ENCODE measurements around the gene CALN1. TPM values are rescaled to one million over a fixed set of nuclear protein-coding genes. Genes with fewer than 3 reads are reported as not detected.
"Not testable (repeated sequence)": the region's sequence is repeated elsewhere in the genome, so short reads cannot be mapped to it uniquely, and the experiment has no call there.

Gene CALN1
- total RNA-seq, 1 experiment from 2014 or later: not detected

GRCh38 chr7:72213081-72213480, 199.1 kb downstream of the CALN1 start:
- no peak overlapping the region for H3K4me3 Mint-ChIP-seq (ENCODE audit: unreplicated experiment)
- CTCF ChIA-PET: no interaction called here

GRCh38 chr7:72211175-72211574, 201.0 kb downstream of the CALN1 start:
- H3K27me3 ChIP-seq (replicated peaks; ENCODE audit: control insufficient read depth, insufficient read depth, low read length): no peaks in the 10 kb centered on the region
- intact Hi-C loops (cut with micrococcal nuclease; ENCODE audit: unreplicated experiment): no loop called here
- H3K4me1 Mint-ChIP-seq (ENCODE audit: low read depth, unreplicated experiment): no peaks in the 10 kb centered on the region
- TF ChIP-seq CTCF (IDR thresholded peaks at IDR 0.05; ENCODE audit: insufficient read depth in 1 of 2, low read depth in 1 of 2, low read length in 1 of 2, severe bottlenecking in 1 of 2, unreplicated experiment in 1 of 2): no peak
- peaks cover 16% of the 10 kb centered on the region for H3K27me3 Mint-ChIP-seq (ENCODE audit: insufficient read depth, unreplicated experiment)
- no peak overlapping the region for H3K4me3 Mint-ChIP-seq (ENCODE audit: unreplicated experiment)
- POLR2A ChIA-PET: no interaction called here
- no peak for DNase-seq
- H3K27ac Mint-ChIP-seq (ENCODE audit: unreplicated experiment): no peak overlapping the region
- H3K4me1 ChIP-seq: no peaks in the 10 kb centered on the region
- no peaks in the 10 kb centered on the region for H3K36me3 Mint-ChIP-seq (ENCODE audit: insufficient read depth, unreplicated experiment)
- no peaks in the 10 kb centered on the region for H3K9me3 ChIP-seq
- H3K36me3 ChIP-seq (ENCODE audit: control insufficient read depth, insufficient read depth, low read length): no peaks in the 10 kb centered on the region
- CTCF ChIA-PET: no interaction called here
- no peak overlapping the region for H3K4me3 ChIP-seq (ENCODE audit: low read depth, low read length)
- BruUV-seq (replicated peaks): no TSS peak
- H3K9me3 Mint-ChIP-seq (ENCODE audit: unreplicated experiment): peaks cover 11% of the 10 kb centered on the region

More at GRCh38 chr7:72213081-72213480, 199.1 kb downstream of the CALN1 start:
- Histone ChIP-seq H3K4me1 (no peaks in the 10 kb centered on the region), H3K9me3 (no peaks in the 10 kb centered on the region), H3K27me3 (replicated peaks; ENCODE audit: control insufficient read depth, insufficient read depth, low read length) (no peaks in the 10 kb centered on the region), H3K36me3 (ENCODE audit: control insufficient read depth, insufficient read depth, low read length) (no peaks in the 10 kb centered on the region), H3K4me3 (ENCODE audit: low read depth, low read length) (no peak overlapping the region)
- no peak for TF ChIP-seq CTCF (IDR thresholded peaks at IDR 0.05; ENCODE audit: insufficient read depth in 1 of 2, low read depth in 1 of 2, low read length in 1 of 2, severe bottlenecking in 1 of 2, unreplicated experiment in 1 of 2)
- POLR2A ChIA-PET: no interaction called here
- no peak for DNase-seq
- intact Hi-C loops (cut with micrococcal nuclease; ENCODE audit: unreplicated experiment): no loop called here
- Mint-ChIP-seq H3K27me3 (ENCODE audit: insufficient read depth, unreplicated experiment) (peaks cover 13% of the 10 kb centered on the region), H3K27ac (ENCODE audit: unreplicated experiment) (no peak overlapping the region), H3K36me3 (ENCODE audit: insufficient read depth, unreplicated experiment) (no peaks in the 10 kb centered on the region), H3K9me3 (ENCODE audit: unreplicated experiment) (peaks cover 11% of the 10 kb centered on the region), H3K4me1 (ENCODE audit: low read depth, unreplicated experiment) (no peaks in the 10 kb centered on the region)
- no TSS peak for BruUV-seq (replicated peaks)

GRCh38 chr7:72209006-72209405, 203.1 kb downstream of the CALN1 start:
- CTCF ChIA-PET: not testable (repeated sequence)

GRCh38 chr7:72196176-72196575, 216.0 kb downstream of the CALN1 start:
- CTCF ChIA-PET: no interaction called here
- H3K4me3 Mint-ChIP-seq (ENCODE audit: unreplicated experiment): no peak overlapping the region

More at GRCh38 chr7:72209006-72209405, 203.1 kb downstream of the CALN1 start:
- H3K4me1 Mint-ChIP-seq (ENCODE audit: low read depth, unreplicated experiment); BruUV-seq (replicated peaks); POLR2A ChIA-PET; H3K4me1 ChIP-seq; H3K36me3 ChIP-seq (ENCODE audit: control insufficient read depth, insufficient read depth, low read length); intact Hi-C loops (cut with micrococcal nuclease; ENCODE audit: unreplicated experiment); H3K36me3 Mint-ChIP-seq (ENCODE audit: insufficient read depth, unreplicated experiment); H3K27me3 ChIP-seq (replicated peaks; ENCODE audit: control insufficient read depth, insufficient read depth, low read length); DNase-seq; H3K9me3 ChIP-seq; H3K27ac Mint-ChIP-seq (ENCODE audit: unreplicated experiment); H3K4me3 Mint-ChIP-seq (ENCODE audit: unreplicated experiment); H3K4me3 ChIP-seq (ENCODE audit: low read depth, low read length): not testable (repeated sequence)
- peaks cover 11% of the 10 kb centered on the region for H3K9me3 Mint-ChIP-seq (ENCODE audit: unreplicated experiment)
- peaks cover 16% of the 10 kb centered on the region for H3K27me3 Mint-ChIP-seq (ENCODE audit: insufficient read depth, unreplicated experiment)

More at GRCh38 chr7:72196176-72196575, 216.0 kb downstream of the CALN1 start:
- Histone ChIP-seq H3K4me1 (no peaks in the 10 kb centered on the region), H3K27me3 (replicated peaks; ENCODE audit: control insufficient read depth, insufficient read depth, low read length) (no peaks in the 10 kb centered on the region), H3K4me3 (ENCODE audit: low read depth, low read length) (no peak overlapping the region), H3K36me3 (ENCODE audit: control insufficient read depth, insufficient read depth, low read length) (no peaks in the 10 kb centered on the region), H3K9me3 (no peaks in the 10 kb centered on the region)
- BruUV-seq (replicated peaks): no TSS peak
- Mint-ChIP-seq H3K27ac (ENCODE audit: unreplicated experiment) (no peak overlapping the region), H3K4me1 (ENCODE audit: low read depth, unreplicated experiment) (no peaks in the 10 kb centered on the region), H3K27me3 (ENCODE audit: insufficient read depth, unreplicated experiment) (peaks cover 7% of the 10 kb centered on the region), H3K36me3 (ENCODE audit: insufficient read depth, unreplicated experiment) (no peaks in the 10 kb centered on the region), H3K9me3 (ENCODE audit: unreplicated experiment) (peaks cover 9% of the 10 kb centered on the region)
- POLR2A ChIA-PET: no interaction called here
- intact Hi-C loops (cut with micrococcal nuclease; ENCODE audit: unreplicated experiment): no loop called here
- no peak for TF ChIP-seq CTCF (IDR thresholded peaks at IDR 0.05; ENCODE audit: insufficient read depth in 1 of 2, low read depth in 1 of 2, low read length in 1 of 2, severe bottlenecking in 1 of 2, unreplicated experiment in 1 of 2)
- DNase-seq: no peak

All from Caco-2 (cell line).